Ovary (tissue), 9 donors: ENCODE data around the gene PKP3. TPM values are rescaled to one million over a fixed set of nuclear protein-coding genes. Genes with fewer than 3 reads are reported as not detected.

Experiments
- DNase-seq, 5 donors: peaks; one replicate each; pipeline ENCODE4 v3.0.0-alpha.2; 2019 to 2020
- H3K27ac ChIP-seq, 2 donors: fragments of 200-600 bp; one replicate each; pipeline versions ENCODE4 v1.5.1 to v1.8.0; 2019 to 2022
- H3K27me3 ChIP-seq: fragments of 200-600 bp; one replicate; pipeline ENCODE4 v1.8.0; 2022
- H3K36me3 ChIP-seq: fragments of 200-600 bp; sonication (generic); one replicate; pipeline ENCODE4 v1.5.1; 2019
- H3K4me1 ChIP-seq: one replicate; pipeline ENCODE4 v1.8.1; 2013; ENCODE audit warnings: mild to moderate bottlenecking, moderate library complexity; ENCODE audit not compliant: insufficient read depth
- H3K4me3 ChIP-seq: fragments of 200-600 bp; sonication (generic); one replicate; pipeline ENCODE4 v1.5.1; 2017
- H3K9me3 ChIP-seq, 2 donors: fragments of 200-600 bp in 1 of 2; sonication (generic) in 1 of 2; one replicate each; pipeline versions ENCODE4 v1.5.1 to v1.8.1; 2013 to 2019; ENCODE audit warnings: mild to moderate bottlenecking in 1 of 2, moderate library complexity in 1 of 2
- CTCF ChIP-seq, 3 donors: fragments of 450-650 bp in 2 of 3; fragments of 200-600 bp in 1 of 3; IDR thresholded peaks; one replicate each; pipeline versions ENCODE4 v1.5.1 to v1.8.0; 2016 to 2022; ENCODE audit warnings: antibody characterized with exemption in 3 of 3, mild to moderate bottlenecking in 1 of 3
- EP300 ChIP-seq: sonication (generic); formaldehyde crosslinking; IDR thresholded peaks from one replicate; pipeline ENCODE4 v1.6.1; 2017; ENCODE audit warnings: antibody characterized with exemption
- POLR2A ChIP-seq: fragments of 450-650 bp; IDR thresholded peaks from one replicate; pipeline ENCODE4 v1.6.1; 2017; ENCODE audit warnings: antibody characterized with exemption, mild to moderate bottlenecking, moderate library complexity
- WGBS, 3 donors: extraction: QIAGEN DNeasy Blood & Tissue Kit in 1 of 3; methylation state at CpG; one replicate each; pipeline versions ENCODE4 v1.1.5 to v1.1.7; 2013 to 2017; 5-methylcytosine and 5-hydroxymethylcytosine counted together
- intact Hi-C, 4 donors: fragments of 100-400 bp; cut with DNase I; formaldehyde crosslinking; loops; one replicate each; pipeline versions ENCODE4 v1.11.0 to v1.15.1; 2022 to 2023
- polyA plus RNA-seq, 2 donors: library from polyadenylated mRNA; stranded (reverse); fragments of 200-250 nt in 1 of 2; fragments of 350-450 nt in 1 of 2; fragmentation: Illumina TruSeq in 1 of 2; extraction: RNeasy Lipid Tissue Mini Kit (QIAGEN cat#74804) in 1 of 2; gene quantifications; one replicate each; pipeline ENCODE4 v1.2.3, GENCODE V29; 2013 to 2014
- total RNA-seq, 7 donors: library from RNA; depleted of rRNA in 2 of 7; stranded (reverse); fragments of >200 nt in 2 of 7; fragmentation: NEBNext Ultra II Directional in 3 of 7; extraction: Animal tissue kit (Norgen Biotek cat#: 25700) in 3 of 7; gene quantifications; one replicate each; pipeline versions ENCODE4 v1.1.0 to v1.2.4, GENCODE V29; 2016 to 2023
- donor health status: DM: no; HTN: no; CAD: no; lungs with moderate emphysema.
- donor health status: DM: no; HTN: no; CAD: no.
- donor health status: Bipolar disorder and iron deficiency.
- donor health status: DM: yes; HTN: yes; CAD: no.
- donor health status: DM: no; HTN: no; CAD: no.
- donor health status: DM: yes; HTN: yes; CAD: no.

Gene PKP3
- total and polyA plus RNA-seq, 9 donors = 0.21 to 56.8 (median 3.0) TPM; not detected in 1

- intact Hi-C loops = no loop called here
- 76 to 91% (median 86%) methylated on average over 12 to 14 of the region's 14 CpGs for WGBS, 3 donors
- Histone ChIP-seq H3K27ac (no peak overlapping the region), H3K9me3 (no peaks in the 10 kb centered on the region), H3K36me3 (no peaks in the 10 kb centered on the region), H3K4me1 (no peaks in the 10 kb centered on the region), H3K27me3 (no peaks in the 10 kb centered on the region), H3K4me3 (no peak overlapping the region)
- no peak for DNase-seq
- TF ChIP-seq CTCF (IDR thresholded peaks at IDR 0.05) (no peak), POLR2A (no peak), EP300 (no peak)
These were observed 13.0 kb upstream of the PKP3 start for GRCh38 chr11:380996-381395.

DNA sequence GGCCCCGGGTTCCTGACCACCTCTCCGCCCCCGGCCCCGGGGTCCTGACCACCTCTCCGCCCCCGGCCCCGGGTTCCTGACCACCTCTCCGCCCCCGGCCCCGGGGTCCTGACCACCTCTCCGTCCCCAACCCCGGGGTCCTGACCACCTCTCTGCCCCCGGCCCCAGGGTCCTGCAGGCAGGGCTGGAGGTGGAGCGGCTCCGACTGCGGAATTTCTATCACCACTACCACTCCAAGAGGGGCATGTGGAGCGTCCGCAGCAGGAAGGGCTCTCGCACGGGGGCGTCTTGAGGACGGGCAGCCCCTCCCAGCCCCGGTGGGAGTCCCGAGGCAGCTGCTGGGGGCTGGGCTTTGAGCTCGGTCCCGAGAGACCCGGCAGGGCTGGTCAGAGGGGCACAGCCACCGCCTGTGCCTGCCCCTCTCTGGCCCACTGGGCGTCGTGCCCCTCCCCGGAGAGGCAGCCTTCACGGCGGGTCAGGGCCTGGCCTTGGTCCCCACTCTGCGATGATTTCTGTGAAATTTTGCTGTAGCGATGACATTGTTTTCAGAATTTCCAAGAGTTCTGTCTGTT is 12.4 kb upstream of the PKP3 start:
- Histone ChIP-seq H3K4me3 (no peak overlapping the region), H3K27ac (no peak overlapping the region), H3K4me1 (no peaks in the 10 kb centered on the region), H3K27me3 (no peaks in the 10 kb centered on the region), H3K36me3 (no peaks in the 10 kb centered on the region), H3K9me3 (no peaks in the 10 kb centered on the region)
- intact Hi-C loops = no loop called here
- TF ChIP-seq CTCF (IDR thresholded peaks at IDR 0.05) = no peak
- TF ChIP-seq POLR2A = no peak
- no peak for TF ChIP-seq EP300
- DNase-seq = peak in 1 of 5 donors; percentile 30
- WGBS, 3 donors = 64 to 77% (median 70%) methylated on average over 27 to 34 of the region's 35 CpGs

DNA sequence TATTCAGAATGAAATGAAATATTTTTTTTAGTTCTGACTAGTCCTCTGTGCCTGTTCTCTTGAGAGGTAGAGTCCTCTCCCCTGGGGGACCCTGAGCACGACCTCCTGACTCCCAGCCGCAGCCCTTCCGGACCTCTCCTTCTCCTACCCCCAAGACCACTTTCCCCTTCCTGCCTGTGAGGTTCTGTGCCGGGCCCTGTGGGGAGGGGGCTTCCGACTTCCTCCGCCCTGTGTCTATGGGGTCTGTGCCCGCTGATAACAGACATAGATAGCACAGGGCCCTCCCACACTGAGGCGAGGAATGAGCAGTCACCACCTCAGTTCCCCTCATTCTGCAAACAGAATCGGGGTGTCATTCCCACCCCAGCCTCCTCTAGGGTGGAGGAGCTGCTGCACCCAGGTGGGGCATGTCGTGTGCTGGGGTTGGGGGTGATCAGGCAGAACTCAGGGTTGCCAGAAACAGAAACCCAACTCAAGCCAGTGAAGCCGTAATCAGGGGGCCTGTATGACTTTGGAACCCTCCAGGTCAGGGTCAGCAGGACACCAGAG is 11.9 kb upstream of the PKP3 start:
- DNase-seq = no peak
- peaks cover 0 to 5% of the 10 kb centered on the region in 2 donors for H3K9me3 ChIP-seq
- WGBS, 3 donors = 74 to 81% (median 79%) methylated on average over 11 of the region's 11 CpGs
- H3K4me1 ChIP-seq = no peaks in the 10 kb centered on the region
- intact Hi-C loops = no loop called here
- H3K36me3 ChIP-seq = no peaks in the 10 kb centered on the region
- H3K27me3 ChIP-seq = no peaks in the 10 kb centered on the region
- no peak overlapping the region for H3K4me3 ChIP-seq
- no peak for TF ChIP-seq CTCF (IDR thresholded peaks at IDR 0.05)
- no peak for TF ChIP-seq EP300
- no peak for TF ChIP-seq POLR2A
- H3K27ac ChIP-seq = no peak overlapping the region

GRCh38 chr11:383431-383830 is 10.6 kb upstream of the PKP3 start:
- TF ChIP-seq CTCF (IDR thresholded peaks at IDR 0.05) (no peak), POLR2A (no peak), EP300 (no peak)
- Histone ChIP-seq H3K27me3 (no peaks in the 10 kb centered on the region), H3K4me3 (no peak overlapping the region), H3K36me3 (no peaks in the 10 kb centered on the region), H3K27ac (no peak overlapping the region), H3K4me1 (no peaks in the 10 kb centered on the region), H3K9me3 (peaks cover 0 to 5% of the 10 kb centered on the region in 2 donors)
- intact Hi-C loops = no loop called here
- 78 to 87% (median 84%) methylated on average over 14 of the region's 14 CpGs for WGBS, 3 donors
- DNase-seq = no peak
